Uterus (tissue), 4 donors: ENCODE results near the gene SRGN. TPM values are rescaled to one million over a fixed set of nuclear protein-coding genes. Genes with fewer than 3 reads are reported as not detected.

ENCODE experiments used
- DNase-seq, 2 donors: peaks; one replicate each; pipeline ENCODE4 v3.0.0-alpha.2; 2019 to 2020
- H3K27ac ChIP-seq, 2 donors: fragments of 200-600 bp; sonication (generic); 1 replicate in 1 of 2; 2 replicates in 1 of 2; pipeline ENCODE4 v1.5.1; 2016 to 2018
- H3K27me3 ChIP-seq, 2 donors: fragments of 200-600 bp; sonication (generic); one replicate each; pipeline ENCODE4 v1.5.1; 2018 to 2019; ENCODE audit warnings: control low read depth in 1 of 2
- H3K36me3 ChIP-seq, 2 donors: fragments of 200-600 bp; sonication (generic); one replicate each; pipeline ENCODE4 v1.5.1; 2019; ENCODE audit warnings: control low read depth in 1 of 2
- H3K4me1 ChIP-seq, 2 donors: fragments of 200-600 bp; sonication (generic); one replicate each; pipeline ENCODE4 v1.5.1; 2018 to 2019; ENCODE audit warnings: control low read depth in 1 of 2
- H3K4me3 ChIP-seq, 2 donors: fragments of 200-600 bp; sonication (generic); 1 replicate in 1 of 2; 2 replicates in 1 of 2; pipeline ENCODE4 v1.5.1; 2018 to 2019; ENCODE audit warnings: mild to moderate bottlenecking in 1 of 2
- H3K9me3 ChIP-seq, 2 donors: fragments of 200-600 bp; sonication (generic); one replicate each; pipeline ENCODE4 v1.5.1; 2019; ENCODE audit warnings: control low read depth in 1 of 2
- POLR2A ChIP-seq, 2 donors: fragments of 450-650 bp; IDR thresholded peaks; one replicate each; pipeline ENCODE4 v1.6.1; 2016; ENCODE audit warnings: antibody characterized with exemption in 2 of 2, mild to moderate bottlenecking in 1 of 2, moderate library complexity in 1 of 2
- intact Hi-C: fragments of 100-400 bp; cut with DNase I; formaldehyde crosslinking; loops from one replicate; pipeline ENCODE4 v1.15.1; 2023; ENCODE audit warnings: low total_unique reads
- total RNA-seq, 4 donors: library from RNA; depleted of rRNA in 3 of 4; stranded (reverse); fragments of >200 nt in 3 of 4; gene quantifications; one replicate each; pipeline versions ENCODE4 v1.1.0 to v1.2.4, GENCODE V29; 2014 to 2023
- TF ChIP-seq, protein P1 (sequence below), 4 experiments: fragments of 200-600 bp in 2 of 4; fragments of 450-650 bp in 2 of 4; sonication (generic) in 2 of 4; IDR thresholded peaks; one replicate each; pipeline ENCODE4 v1.5.1; 2016 to 2019; ENCODE audit warnings: antibody characterized with exemption in 4 of 4, mild to moderate bottlenecking in 2 of 4, moderate library complexity in 1 of 4
- donor health status: DM: yes; HTN: yes; CAD: no.

The SRGN gene
- total RNA-seq, 4 donors from 2014 or later = 36.9 to 281 (median 120) TPM

- no peaks in the 10 kb centered on the region for H3K4me1 ChIP-seq
- no peaks in the 10 kb centered on the region for H3K9me3 ChIP-seq
- no peaks in the 10 kb centered on the region for H3K36me3 ChIP-seq
- DNase-seq = no peak
- no peaks in the 10 kb centered on the region for H3K27me3 ChIP-seq
- intact Hi-C loops = no loop called here
- TF ChIP-seq, protein P1, sequence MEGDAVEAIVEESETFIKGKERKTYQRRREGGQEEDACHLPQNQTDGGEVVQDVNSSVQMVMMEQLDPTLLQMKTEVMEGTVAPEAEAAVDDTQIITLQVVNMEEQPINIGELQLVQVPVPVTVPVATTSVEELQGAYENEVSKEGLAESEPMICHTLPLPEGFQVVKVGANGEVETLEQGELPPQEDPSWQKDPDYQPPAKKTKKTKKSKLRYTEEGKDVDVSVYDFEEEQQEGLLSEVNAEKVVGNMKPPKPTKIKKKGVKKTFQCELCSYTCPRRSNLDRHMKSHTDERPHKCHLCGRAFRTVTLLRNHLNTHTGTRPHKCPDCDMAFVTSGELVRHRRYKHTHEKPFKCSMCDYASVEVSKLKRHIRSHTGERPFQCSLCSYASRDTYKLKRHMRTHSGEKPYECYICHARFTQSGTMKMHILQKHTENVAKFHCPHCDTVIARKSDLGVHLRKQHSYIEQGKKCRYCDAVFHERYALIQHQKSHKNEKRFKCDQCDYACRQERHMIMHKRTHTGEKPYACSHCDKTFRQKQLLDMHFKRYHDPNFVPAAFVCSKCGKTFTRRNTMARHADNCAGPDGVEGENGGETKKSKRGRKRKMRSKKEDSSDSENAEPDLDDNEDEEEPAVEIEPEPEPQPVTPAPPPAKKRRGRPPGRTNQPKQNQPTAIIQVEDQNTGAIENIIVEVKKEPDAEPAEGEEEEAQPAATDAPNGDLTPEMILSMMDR (IDR thresholded peaks at IDR 0.05) = no peak
- no peak for TF ChIP-seq POLR2A (IDR thresholded peaks at IDR 0.05)
- no peak overlapping the region for H3K27ac ChIP-seq
- no peak overlapping the region for H3K4me3 ChIP-seq
Measured at GRCh38 chr10:69067189-69067588, 20.7 kb upstream of the SRGN start.

DNA sequence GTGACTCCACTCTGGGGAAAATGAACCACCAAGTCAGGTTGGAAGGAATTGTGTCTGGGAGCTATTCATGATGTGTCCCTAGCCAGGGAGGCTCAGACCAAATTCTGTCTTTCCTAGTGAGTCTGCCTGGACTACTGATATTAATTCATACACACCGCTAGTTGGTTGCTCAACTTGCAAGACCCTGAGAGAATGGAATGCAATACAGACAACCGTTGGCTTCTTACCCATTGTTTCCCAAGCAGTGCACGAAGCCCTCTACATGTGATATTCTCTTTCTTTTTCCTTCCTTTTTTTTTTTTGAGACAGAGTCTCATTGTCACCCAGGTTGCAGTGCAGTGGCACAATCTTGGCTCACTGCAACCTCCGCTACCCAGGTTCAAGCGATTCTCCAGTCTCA, 19.4 kb upstream of the SRGN start:
- no peak overlapping the region for H3K27ac ChIP-seq
- no peak overlapping the region for H3K4me3 ChIP-seq
- TF ChIP-seq, protein P1 (IDR thresholded peaks at IDR 0.05) = no peak
- no peak for TF ChIP-seq POLR2A (IDR thresholded peaks at IDR 0.05)
- H3K4me1 ChIP-seq = no peaks in the 10 kb centered on the region
- H3K9me3 ChIP-seq = no peaks in the 10 kb centered on the region
- no peaks in the 10 kb centered on the region for H3K36me3 ChIP-seq
- intact Hi-C loops = no loop called here
- H3K27me3 ChIP-seq = no peaks in the 10 kb centered on the region
- DNase-seq = no peak

DNA sequence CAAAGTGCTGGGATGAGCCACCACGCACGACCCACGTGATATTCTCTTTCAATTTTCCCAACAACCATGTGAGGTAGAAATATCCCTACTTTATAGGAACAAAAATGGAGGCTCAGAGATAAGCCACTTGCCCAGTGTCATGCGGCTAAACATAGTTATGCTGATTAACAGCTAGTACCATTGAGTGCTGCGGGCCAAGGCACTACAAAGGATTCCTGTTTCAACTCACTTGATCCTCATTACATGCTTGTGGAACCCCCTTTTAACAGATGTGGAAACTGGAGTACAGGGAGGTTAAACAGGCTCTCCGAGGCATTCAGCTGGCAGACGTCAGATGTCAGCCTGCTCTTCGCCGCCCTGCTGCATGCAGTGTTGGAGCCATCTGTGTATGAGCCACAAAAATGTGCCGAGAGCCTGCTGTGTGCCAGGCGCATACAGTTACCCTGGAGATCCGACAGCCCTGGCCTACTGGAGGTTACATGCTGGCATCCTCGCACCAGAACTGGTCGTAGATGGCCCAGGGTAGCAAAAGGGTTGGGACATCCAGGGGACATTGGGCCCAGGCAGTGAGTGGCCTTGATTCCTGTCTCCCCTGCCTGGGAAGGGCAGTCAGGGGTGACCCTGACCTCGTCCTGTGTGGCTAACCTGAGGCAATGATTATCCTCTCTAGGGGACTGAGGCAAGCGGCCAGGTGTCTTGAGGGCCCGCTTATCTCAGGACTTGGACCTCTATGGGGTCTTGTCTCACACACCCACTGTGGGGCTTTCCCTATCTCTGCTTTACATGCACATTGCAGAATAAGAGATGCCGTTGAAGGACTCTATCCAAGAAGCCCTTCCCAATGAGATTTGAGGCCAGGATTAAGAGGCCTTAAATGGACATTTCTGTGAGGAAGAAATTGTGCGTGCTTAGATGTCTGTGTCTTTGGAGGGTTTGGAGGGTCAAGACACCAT, 18.5 kb upstream of the SRGN start:
- intact Hi-C loops = no loop called here
- TF ChIP-seq, protein P1 (IDR thresholded peaks at IDR 0.05) = no peak
- no peak for TF ChIP-seq POLR2A (IDR thresholded peaks at IDR 0.05)
- Histone ChIP-seq H3K27me3 (no peaks in the 10 kb centered on the region), H3K36me3 (no peaks in the 10 kb centered on the region), H3K4me3 (no peak overlapping the region), H3K9me3 (no peaks in the 10 kb centered on the region), H3K4me1 (no peaks in the 10 kb centered on the region), H3K27ac (no peak overlapping the region)
- no peak for DNase-seq

- Histone ChIP-seq H3K27ac (no peak overlapping the region), H3K4me1 (no peaks in the 10 kb centered on the region), H3K27me3 (no peaks in the 10 kb centered on the region), H3K36me3 (no peaks in the 10 kb centered on the region), H3K4me3 (no peak overlapping the region), H3K9me3 (no peaks in the 10 kb centered on the region)
- TF ChIP-seq POLR2A (IDR thresholded peaks at IDR 0.05) = no peak
- TF ChIP-seq, protein P1 (IDR thresholded peaks at IDR 0.05) = no peak
- DNase-seq = no peak
- intact Hi-C loops = no loop called here
Measured at GRCh38 chr10:69070951-69071350, 17.0 kb upstream of the SRGN start.

- Histone ChIP-seq H3K27ac (no peak overlapping the region), H3K4me1 (no peaks in the 10 kb centered on the region), H3K27me3 (no peaks in the 10 kb centered on the region), H3K36me3 (no peaks in the 10 kb centered on the region), H3K9me3 (no peaks in the 10 kb centered on the region), H3K4me3 (no peak overlapping the region)
- intact Hi-C loops = no loop called here
- DNase-seq = no peak
- TF ChIP-seq, protein P1 (IDR thresholded peaks at IDR 0.05) = no peak
- TF ChIP-seq POLR2A (IDR thresholded peaks at IDR 0.05) = no peak
Measured at GRCh38 chr10:69071610-69072009, 16.3 kb upstream of the SRGN start.
